Activated CD4-positive, alpha-beta T cell treated with anti-CD3 and anti-CD28 coated beads, Interleukin-2, amount 50 U/mL, for 16 hours (primary cell): ENCODE measurements around the gene MARCHF4.
A peak's percentile ranks its signal among the peaks of the same experiment; 100 is the strongest.
"Not testable (repeated sequence)": the region's sequence is repeated elsewhere in the genome, so short reads cannot be mapped to it uniquely, and the experiment has no call there.

Experiments used
- DNase-seq: peaks from one replicate; pipeline ENCODE4 v3.0.0-alpha.2; 2020

The MARCHF4 gene

DNA sequence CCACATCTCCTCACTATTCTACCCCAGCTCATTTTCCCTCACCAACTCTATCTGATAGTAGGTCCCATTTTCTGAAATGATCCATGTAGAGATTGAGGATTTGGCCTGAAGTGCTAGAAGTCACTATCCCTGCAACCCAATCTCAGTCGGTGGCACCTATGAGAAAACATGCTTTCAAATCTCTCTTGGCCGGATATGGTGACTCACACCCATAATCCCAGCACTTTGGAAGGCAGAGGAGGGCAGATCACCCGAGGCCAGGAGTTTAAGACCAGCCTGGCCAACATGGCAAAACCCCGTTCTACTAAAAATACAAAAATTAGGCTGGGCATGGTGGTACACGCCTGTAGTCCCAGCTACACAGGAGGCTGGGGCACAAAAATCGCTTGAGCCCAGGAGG lies 19.1 kb upstream of the MARCHF4 start:
- DNase-seq: no peak

DNA sequence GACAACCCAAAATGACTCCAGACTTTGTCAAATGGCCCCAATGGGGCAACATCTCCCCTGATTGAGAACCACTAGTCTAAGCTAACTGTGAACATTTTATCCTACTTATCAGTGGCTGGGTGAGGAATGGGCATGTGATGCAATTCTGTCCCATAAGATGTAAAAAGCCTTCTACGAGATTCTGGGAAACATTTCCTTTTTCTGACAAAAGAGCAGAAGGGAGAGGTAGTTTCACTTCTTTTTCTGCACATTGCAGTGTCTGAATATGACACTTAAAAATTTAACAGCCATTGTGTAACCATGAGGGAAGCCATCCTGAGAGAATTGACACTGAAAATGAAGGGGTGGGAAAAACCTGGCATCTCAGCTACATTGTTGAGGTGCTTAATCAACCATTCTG lies 17.3 kb upstream of the MARCHF4 start:
- no peak for DNase-seq

DNA sequence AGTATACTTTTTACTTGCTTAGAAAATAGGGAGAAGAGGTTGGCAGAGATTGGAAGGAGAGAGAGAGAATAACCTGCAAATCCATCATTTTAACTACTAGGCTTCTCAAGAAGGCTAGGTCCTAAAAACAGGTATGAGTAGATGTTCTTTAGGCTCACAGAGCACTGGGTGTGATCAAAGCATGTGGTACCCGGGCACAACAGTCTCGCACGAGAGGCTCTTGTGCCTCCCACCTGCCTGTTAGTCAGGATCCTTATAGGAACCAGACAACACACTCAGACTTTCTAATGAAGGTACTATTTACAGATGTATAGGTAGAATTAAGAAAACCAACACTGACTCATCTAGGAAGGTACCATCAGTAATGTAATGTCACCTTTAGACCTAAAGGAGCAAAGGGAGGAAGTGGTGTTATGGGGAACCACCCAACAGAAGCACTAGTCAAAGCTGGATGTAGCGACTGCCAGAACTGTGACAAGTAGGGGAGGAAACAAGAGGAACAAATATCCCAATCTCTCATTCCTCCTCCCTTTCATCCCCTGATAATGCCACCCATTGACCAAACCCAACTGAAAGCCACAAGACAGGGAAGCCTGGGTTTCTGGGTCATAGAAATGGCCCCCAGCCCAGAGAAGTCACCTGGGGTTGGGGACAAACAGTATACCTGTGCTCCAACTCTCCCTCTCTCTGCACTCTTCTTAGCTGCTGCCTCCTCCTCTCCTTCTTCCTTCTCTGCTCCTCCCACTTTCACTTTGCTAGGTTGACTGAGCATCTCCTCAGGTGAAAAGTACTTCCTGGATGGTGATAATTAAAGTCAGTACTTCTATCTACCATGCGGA lies 16.0 kb upstream of the MARCHF4 start:
- DNase-seq: peak; percentile 22

DNA sequence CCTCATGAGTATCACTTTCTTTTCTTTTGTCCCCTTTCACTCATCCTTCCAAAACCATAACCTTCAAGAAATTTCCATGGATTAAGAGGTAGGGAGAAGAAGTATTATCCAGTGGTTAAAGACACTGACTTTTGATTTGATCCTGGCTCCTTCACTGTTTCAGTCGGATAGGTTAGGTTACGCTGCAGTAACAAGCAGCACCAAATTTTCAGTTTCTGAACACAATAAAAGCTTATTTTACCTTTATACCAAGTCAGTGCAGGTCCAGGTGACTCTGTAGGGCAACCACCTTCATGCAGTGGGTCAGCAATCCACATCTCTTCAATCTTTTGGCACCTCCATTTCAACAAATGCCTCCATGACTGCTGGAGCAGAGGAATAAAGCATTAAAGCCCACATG lies 15.0 kb upstream of the MARCHF4 start:
- no peak for DNase-seq

DNA sequence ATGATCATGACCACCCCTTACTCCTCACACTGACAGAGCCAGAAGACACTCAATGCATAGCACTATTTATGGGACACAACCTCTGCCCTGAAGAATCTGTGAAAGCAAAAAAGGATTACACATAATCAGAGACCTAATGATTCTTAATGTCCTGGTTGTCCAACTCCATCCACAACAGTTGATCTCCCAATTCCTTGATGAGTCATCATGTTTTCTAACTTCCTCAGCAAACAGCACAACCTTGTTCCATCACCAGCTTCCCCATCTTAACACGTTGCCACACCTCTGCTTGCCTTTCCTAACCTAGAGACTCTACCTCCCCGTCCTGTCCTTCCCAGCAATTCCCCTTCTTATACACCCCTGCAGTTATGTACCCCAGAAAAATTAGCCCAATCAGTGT lies 13.2 kb upstream of the MARCHF4 start:
- DNase-seq: no peak

DNA sequence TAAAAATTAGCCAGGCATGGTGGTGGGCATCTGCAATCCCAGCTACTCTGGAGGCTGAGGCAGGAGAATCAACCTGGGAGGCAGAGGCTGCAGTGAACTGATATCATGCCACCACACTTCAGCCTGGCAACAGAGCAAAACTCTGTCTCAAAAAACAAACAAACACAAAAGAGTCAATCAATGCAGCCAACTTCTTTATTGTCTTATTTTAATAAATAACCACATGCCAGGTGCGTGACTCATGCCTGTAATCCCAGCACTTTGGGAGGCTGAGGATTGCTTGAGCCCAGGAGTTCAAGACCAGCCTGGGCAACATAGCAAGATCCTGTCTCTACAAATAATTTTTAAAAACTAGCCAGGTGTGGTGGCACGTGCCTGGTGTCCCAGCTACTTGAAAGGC lies 12.1 kb upstream of the MARCHF4 start:
- not testable (repeated sequence) for DNase-seq

DNA sequence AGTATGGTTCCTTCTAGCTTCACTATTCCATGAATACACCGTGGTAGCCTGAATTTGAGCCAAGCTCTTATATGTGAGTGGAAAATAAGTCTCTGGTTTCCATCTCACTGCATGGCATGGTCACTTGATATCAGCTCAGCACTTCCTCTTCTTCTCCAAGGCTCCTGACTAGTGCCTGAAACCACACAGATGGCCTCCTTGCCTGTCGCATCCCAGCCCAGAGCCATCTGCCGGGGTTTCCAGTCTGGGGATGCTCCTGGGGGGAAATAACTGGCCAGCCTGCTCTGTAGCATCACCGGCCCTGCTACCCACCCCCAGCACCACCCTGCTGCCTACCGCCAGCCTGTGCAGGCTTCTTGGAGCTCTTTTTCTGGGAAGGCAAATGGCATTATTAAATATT lies 7.7 kb upstream of the MARCHF4 start:
- no peak for DNase-seq

DNA sequence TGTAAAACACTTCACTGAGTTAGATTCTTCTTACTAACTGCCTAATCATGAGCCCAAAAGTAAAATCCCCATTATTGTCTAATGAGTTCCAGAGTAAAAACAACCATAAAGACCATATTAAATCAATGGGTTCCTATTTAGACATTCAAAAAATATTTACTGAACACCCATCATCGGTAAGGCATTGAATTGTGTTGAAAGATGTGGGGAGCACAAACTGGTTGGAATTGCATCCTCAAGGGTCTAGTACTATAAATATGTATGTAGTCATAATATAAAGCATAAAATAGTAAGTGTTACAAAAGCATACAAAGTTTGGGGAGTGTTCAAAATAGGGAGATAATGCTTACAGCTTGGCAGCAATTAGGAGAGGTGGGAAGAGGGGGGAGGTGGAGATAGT lies 3.0 kb upstream of the MARCHF4 start:
- DNase-seq: no peak

DNA sequence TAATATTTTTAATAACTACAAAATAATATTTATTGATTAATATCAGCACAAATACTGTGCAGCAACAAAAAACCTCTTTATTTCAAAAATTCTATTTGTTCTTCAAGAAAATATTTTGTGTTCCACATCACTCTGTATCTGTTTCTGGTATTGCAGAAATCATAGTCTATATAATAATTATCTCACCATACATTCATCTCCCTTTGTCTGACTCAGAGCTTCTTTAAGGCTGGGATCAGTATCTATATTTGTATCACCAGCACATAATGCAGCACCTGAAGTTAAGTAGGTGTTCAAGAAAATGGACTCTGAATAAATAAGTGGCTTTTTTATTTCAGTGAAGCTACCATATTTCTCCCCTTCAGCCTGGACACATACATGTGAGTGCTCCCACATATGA lies 1.6 kb upstream of the MARCHF4 start:
- no peak for DNase-seq

DNA sequence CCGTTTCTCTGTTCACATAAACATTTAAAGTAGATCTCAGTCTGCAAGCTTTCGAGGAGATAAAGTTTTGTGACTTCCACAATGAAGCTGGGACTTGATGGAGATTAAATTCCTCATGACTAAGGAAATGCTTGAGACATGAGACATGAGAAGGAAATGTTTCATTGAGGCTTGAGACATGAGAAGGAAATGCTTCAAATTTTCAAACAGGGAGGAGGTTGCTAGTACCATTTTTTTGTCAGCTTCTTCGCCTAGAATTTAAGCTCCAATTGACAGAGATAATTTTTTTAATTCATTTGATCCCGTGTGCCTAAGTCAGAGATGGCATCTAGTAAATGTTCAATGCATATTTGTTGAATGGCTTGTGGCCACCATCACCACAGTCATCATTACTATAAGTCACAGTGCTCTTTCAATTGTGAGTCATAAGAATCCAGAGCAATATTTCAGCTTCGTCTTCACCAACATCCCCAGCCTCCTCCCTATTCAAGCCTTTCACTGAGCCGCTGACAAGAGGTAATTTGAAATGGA lies 543 bp upstream of the MARCHF4 start:
- peak; percentile 8 for DNase-seq

DNA sequence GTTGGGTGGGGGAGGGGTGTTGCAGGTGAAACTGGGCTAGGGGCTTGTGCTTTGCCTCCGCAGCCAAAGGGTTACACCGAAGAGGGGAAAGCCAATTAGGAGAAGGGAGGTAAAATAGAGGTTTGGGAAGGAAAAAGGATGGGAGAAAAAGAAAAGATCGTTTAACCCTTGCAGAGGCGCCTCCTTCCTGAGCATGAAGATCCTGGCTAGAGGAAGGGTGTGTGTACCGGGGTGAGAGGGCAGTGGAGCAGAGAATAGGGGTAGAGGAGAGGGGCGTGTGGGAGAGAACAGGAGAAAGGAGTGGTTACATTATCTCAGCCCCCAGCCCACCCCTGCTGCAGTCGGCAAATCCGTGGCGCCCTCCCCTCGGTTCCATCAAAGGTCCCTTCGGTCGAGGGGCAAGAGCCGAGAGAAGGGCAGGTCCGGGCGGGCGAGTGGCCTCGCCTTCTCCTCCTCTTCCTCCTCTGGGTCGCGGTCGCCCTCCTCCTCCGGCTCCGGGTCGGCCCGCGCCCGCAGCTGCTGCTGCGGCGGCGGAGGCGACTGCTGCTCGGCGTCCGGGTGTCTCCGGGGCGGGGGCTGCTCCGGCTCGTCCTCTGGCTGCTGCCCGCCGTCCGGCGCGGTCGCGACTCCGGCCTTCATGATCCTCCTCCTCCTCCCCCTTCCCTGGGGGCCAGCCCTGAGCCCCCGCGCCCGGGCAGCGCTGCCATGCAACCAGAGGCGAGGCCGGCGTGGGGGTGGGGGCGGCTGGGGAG lies 1.1 kb downstream of the MARCHF4 start:
- no peak for DNase-seq

DNA sequence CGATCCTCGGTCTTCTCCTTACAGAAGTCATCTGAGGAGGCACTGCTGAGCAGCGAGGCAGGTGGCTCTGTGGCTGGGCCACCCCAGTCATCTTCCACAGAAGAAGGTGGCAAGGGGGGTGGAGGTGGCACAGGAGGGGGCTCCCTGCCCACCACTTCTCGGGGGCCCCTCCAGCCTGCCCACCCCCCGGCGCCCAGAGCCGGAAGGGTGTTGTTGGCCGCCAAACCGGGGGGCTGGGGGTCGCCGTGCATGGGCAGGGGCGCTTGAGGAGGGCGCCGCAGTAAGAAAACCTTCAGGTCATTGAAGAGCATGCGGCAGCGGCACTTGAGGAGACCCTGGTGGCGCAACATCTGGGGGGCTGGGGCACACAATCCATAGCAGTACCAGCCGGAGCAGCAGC lies 2.5 kb downstream of the MARCHF4 start:
- no peak for DNase-seq

DNA sequence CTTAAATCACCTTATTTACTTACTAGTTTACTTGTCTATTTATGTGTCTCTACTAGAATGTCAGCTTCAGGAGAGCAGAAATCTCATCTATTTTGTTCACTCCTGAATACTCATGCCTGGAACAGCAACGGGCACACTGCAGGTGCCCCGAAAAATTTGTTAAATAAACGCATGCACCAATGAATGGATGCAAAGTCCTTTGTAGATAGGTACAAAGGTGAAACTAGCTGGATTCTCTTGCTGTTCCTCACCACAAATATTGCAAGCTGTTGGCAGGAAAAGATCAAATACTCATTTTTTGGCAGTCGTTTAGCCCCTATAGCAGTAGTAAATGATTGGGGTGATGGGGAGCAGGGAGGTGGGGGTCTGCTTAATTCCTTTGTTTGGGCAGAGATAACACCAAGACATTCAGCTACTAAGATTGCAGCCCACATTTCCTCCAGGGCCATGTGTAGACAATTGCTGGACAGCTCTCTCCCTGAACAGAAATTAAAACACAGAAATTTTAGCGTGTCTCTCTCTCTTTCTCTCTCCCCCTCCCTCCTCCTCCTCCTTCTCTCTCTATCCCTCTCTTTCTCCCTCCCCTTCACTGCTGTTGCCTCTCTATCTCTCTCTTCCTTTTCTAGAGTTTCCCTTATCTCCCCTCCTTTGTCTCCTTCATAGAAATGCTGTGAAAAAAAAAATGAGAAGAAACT lies 5.4 kb downstream of the MARCHF4 start:
- no peak for DNase-seq

DNA sequence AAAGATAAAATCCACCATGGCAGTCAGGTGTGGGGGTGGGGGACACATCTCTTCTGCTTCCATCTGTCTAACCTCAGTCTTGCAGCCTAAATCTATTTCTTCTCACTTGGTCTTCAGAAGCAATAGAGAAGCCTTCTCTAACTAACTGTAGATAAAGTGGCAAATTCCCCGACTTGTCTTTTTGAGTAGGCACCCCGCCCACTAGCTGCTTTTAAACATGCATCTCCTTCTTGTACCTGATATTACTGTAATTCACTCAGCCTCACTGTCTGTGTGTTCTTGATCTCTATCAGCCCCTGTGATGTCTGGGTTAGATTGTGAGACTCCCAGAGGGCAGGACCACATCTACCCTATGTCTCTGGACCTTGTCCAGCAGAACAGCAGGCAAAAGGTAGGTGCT lies 6.8 kb downstream of the MARCHF4 start:
- no peak for DNase-seq

DNA sequence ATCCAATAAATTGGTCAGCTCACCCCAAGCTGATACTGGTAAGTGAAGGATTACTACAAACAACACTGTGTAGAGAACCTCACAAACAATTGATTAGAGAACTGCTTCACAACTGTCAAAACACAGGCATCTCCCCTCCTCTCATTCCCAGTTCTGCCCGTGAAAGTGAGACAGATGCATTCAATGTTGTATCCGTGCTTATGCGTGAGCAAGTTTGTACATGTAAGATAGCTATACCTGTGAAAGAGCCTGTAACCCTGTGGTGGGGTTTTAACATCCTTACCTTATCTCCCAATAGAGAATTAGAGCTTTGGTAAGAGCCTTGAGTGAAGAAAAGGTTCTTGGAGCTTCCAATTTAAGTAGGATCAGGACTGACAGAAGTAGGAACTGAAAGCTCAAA lies 9.1 kb downstream of the MARCHF4 start:
- no peak for DNase-seq

DNA sequence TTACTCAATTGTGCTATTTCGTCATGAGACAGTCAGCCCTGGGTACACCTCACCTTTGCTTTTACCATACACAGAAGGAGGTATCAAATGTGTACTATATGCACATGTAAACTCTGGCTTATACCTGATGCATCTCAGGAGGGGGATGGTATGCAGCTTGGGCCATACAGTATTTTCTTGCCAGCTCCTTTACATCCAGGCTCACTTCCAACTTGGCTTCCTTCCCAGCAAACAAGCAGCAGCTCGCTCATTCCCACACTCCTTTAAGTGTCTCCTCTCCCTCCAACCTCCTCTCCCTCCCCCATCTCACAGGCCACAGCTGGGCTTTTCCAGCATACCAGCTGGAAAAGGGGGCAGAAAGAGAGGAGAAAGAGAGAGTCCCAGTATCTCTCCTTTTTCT lies 9.6 kb downstream of the MARCHF4 start:
- no peak for DNase-seq

DNA sequence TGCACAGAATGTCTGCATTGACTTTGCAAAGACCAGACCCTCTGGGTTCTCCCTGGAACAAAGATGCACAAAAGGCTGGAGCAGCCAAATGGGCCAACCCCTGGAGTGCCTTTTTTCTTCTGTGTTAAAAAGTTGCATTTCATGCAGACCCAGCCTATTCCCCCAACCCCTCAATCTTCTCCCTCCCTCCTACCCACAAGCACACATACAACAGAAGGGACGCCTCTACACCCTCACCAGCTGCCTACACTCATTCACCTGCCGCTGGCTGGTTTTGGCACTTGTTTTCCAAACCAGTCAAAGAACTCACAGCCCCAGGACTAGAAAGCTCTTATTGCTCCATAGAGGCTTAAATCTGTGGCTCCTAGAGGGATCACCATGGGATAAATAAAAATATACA lies 16.6 kb downstream of the MARCHF4 start:
- DNase-seq: no peak

DNA sequence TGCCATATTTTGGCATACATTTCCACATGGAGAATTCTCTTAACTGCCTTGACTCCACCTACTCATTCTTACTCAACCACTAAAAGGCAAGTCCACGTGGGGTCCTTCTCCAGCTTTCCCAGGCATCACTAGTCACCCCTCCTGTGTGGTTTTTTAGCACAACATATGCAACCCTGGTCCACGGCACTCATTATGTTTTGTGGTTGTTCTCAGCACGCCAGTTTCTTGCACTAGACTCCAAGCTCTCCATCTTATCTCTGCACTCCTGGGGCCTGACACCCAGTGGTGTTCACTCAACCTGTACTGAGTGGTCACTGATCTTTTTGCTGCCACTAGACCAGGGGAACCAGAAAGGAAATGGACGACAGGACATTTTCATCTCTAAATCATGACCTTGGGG lies 18.0 kb downstream of the MARCHF4 start:
- no peak for DNase-seq

DNA sequence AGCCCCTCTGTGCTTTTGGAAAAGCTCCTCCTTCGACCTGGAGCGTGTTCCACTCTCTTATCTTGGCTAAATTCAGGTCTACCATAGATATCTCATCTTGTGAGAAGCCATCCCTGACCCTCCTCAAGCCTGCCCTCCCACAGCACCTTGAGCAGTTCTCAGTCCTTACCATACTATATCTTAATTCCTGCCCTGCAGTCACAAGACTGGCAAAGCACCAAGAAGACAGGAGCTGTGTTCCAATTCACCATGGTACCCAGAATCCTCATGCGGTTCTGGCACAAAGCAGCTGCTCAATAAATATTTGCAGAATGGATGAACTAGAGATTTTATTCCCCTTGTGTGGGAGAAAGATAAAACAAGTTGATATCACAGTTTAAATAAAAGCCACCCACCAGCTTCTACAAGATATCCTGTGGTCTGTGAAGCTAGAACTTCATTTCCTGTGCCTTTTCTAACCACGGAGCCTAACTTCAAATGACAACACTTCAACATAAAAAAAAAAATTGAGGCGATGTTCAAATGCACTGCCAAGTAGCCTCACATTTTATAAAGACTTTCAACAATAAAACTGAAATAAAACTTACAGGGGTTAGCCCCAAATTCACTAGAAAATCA lies 19.5 kb downstream of the MARCHF4 start:
- peak; percentile 30 for DNase-seq

DNA sequence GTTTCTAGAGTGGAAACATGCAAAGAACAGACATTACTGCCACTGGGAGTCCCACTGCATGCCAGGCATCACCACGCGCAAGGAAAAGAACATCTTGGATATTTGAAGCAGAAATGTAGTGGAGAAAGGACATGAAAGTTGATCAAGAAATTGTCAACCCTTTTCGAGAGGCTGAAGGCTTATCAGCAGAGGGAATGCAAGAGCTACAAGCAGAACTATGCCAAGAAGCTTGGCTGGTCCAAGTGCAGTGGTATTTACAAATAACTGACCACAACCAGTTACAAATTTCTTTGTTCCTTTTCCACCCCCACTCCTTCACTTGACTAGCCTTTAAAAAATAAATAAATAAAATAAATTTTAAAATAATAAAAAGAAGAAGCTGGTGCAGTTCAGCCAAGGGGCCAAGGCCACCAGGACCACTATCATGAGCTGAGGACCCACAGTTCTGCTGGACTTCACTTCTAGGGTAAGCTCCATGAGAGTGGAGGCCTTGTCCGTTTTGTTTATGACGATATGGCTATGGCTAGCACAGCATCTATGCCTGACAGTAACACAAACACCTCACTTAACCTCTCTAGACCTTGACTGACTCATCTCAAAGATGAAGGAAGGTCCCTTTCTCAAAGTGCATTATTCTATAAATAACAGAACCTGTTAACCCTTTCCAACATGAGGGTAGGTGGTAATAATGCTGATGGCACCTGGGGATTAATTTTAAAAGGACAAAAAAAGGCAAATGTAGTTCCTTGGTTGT lies 20.9 kb downstream of the MARCHF4 start:
- no peak for DNase-seq

DNA sequence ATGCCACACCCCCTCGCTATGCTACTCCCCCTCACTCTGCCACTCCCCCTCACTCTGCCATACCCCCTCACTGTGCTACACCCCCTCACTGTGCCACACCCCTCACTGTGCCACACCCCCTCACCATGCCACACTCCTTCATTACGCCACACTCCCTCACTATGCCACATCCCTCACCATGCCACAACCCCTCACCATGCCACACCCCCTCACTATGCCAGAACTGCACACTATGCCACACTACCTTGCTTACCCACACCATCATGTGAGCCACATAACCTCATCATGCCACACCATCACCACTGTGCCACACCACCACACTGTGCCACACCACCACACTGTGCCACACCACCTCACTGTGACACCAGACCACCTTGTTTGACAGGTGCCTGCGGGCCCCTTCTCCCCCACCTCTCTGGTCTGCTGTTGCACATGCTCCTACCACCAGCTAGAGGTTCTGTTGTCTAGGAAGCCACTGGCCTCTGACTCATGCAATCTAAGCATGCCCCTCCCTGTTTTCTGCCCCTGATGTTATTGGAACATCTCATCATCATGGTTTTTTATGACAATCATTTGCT lies 22.0 kb downstream of the MARCHF4 start:
- peak; percentile 44 for DNase-seq

DNA sequence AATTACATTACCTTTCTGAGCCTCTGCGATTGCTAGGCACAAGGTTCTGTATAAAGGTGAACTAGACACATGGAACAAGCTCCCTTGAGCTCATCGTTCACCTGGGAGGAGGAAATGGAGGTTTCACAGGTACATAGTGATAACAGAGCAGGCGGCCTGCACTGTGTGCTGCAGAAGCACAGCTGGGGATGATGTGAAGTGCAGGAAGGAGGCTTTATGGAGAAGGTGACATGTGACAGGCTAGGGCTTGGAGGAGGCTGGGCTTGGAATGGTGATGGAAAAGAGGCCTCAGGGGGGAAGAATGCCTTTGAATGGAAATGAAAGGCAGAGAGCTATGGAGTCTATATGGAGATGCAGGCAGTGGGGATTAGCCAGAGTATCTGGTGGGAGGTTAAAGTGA lies 22.9 kb downstream of the MARCHF4 start:
- no peak for DNase-seq
